Stimulated activated CD4-positive, alpha-beta T cell treated with anti-CD3 and anti-CD28 coated beads, TNF-alpha, amount 100 ng/mL, for 4 hours (primary cell): ENCODE data around the gene SLC22A23.

Experiments
- DNase-seq, 3 experiments: peaks; one replicate each; pipeline ENCODE4 v3.0.0-alpha.2; 2020; ENCODE audit warnings: low read depth in 3 of 3

The SLC22A23 gene

DNA sequence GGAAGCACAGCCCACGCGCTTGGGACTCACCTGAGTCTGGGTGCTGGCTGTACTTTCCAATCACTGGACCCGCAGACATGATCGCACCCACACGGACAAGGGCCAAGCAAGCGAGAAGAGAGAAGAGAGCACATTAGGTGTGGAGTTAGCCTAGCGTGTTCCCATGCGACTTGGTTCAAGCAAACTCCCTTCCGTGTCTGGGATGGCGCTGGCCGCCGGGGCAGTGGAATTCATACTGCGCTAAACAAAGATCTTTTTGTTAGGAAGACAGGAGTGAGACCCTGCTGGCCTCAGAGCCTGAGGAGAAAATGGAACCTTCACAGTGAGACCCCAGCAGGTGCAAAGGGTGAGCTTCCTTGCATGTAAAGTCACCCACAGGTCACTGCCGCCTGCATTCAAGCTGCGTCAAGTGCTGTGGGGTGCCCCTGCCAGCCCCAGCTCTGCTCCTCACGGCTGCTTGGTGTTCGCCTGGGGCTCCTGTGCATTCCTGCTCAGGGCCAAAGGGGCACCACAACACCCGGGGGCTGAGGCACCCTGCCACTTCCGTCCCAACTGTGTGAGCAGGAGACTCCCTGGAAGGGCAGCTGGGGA, 171.7 kb downstream of the SLC22A23 start:
- no peak for DNase-seq

DNA sequence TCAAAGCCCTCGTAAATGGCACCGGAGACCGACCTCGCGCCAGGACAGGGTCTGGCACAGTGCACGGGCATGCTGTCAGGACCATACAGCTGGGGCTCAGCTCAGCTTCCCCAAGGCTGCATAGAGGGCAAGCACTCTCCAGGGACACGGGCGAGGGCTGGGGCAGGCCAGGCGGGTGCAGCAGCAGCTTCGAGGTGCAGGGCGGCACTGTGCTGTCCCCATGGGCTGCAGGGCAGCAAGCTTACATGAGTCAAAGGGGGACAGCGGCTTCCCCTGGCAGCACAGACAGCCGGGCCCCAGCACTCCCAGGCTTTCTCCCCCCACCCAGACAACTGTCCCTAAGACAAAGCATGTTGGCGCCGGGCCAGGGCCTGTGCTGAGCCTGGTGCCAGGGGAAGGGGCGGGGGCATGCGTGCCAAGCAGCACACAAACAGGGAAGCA, 172.4 kb downstream of the SLC22A23 start:
- DNase-seq, result no peak

DNA sequence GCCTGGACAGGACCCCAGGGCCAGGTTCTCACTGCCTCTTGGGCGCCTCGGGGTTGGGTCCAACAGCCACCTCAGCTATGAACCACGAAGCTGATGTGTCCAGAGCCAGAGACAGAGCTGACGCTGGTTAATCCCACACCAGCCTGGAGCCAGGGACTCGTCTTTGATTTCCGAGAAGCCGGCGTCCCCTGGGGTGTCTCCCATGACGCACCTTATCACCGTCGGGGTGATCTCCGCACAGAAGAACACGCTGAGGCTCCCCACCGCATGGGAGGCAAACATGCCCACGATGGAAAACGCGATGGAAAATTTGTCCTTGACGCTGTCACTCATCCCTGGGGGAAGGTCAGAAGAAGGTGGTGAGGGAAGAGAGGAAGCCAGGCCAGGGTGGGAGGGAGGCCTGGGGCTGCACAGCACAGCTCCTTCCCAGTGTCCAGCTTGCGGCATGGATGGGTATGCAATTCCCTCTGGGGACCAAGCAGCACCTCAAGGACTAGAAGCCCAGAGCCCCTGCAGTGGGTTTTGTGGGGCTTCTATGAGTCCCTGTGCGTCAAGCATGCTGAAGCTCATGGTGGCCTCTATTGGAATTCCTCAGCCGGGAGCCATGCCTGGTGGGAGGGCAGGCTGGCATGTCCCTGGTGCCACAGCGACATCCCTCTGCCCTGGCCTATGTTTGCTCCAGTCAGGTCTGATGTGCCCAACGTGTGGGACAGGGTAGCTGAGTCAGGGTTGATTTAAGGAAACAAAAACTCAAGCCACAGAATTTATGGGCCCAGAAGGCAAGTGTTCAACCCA, 173.0 kb downstream of the SLC22A23 start:
- DNase-seq, result no peak

DNA sequence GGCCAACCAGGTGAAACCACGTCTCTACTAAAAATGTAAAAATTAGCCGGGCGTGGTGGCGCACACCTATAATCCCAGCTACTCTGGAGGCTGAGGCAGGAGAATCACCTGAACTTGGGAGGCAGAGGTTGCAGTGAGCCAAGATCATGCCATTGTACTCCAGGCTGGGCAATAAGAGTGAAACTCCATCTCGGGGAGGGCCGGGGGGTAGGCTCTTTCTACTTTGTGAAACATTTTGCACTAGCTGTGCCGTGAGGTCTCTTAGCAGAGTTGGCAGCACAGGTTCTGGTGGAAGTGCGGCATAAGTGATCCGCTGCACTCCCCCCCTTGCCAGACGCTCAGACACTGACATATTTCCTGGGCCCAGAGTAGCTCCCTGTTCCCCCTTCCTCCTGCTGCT, 173.6 kb downstream of the SLC22A23 start:
- DNase-seq, result no peak

DNA sequence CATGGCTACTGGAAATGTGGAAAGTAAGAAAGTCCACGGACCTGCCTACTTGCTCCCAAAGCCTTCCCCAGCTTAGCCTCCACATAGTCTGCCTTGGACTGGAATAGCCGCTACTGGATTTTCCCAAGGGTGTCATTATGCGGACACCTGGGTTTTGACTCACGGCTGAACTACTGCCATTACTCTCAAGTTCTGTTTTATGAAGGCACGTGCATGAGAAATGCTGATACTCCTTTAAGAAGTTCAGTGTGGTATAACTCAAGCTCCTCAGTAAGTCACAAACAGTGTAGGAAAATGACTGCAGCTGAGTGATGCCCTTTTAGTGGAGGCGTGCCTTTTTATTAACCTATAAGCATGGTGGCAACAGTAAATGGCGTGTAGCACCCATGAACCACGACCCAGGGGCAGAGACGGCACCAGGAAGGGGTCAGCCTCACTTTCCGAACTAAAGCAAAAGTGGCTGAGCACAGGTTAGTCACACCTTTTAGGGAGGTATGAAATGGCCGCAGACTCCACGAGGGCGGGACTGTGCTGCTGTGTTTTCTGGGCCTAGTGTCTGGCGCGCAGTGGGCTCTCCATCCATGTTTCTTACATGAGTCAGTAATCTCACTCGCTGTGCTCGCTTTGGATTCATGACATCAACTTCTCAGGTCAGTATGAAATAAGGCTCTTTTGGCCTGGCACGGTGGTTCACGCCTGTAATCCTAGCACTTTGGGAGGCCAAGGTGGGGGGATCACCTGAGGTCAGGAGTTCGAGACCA, 174.2 kb downstream of the SLC22A23 start:
- no peak for DNase-seq

DNA sequence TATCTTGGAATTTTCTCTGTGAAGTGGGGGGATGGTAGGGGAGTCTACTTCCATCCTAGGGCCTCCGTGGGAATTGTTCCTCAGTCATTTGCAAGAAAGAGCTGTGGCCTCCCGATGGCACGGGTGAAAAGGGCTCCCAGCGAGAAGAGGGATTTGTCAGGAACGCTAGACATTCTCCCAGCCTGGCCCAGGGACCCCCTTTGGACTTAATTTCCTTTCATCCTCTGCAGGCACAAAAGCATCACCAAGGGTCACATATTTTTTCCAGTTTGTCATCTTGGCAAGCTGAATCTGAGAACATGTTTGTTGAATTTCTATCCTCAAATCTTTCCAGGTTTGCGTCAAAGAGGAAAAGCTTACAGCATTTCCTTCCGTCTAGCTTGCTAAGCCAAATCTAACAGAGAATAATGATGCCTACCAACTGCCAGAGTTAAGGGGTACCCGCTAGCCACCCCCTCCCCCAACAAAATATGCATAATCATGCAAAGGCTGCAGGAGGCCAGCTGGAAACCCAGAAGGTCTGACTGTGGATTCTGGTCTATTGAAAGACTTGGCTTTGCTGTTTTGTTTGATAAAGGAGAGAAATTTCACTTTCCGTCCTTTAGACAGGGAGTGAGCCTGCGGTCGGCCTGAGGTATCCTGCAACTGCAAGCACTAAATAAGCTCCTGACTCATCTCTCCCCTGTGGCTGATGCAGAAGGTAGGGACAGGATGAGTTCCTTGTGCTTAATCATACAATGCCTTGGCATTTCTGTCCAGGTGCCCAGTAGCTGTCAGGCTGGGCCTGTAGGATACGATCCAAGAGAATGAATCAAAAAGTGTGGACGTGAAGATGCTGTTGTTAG, 175.0 kb downstream of the SLC22A23 start:
- DNase-seq, result no peak

DNA sequence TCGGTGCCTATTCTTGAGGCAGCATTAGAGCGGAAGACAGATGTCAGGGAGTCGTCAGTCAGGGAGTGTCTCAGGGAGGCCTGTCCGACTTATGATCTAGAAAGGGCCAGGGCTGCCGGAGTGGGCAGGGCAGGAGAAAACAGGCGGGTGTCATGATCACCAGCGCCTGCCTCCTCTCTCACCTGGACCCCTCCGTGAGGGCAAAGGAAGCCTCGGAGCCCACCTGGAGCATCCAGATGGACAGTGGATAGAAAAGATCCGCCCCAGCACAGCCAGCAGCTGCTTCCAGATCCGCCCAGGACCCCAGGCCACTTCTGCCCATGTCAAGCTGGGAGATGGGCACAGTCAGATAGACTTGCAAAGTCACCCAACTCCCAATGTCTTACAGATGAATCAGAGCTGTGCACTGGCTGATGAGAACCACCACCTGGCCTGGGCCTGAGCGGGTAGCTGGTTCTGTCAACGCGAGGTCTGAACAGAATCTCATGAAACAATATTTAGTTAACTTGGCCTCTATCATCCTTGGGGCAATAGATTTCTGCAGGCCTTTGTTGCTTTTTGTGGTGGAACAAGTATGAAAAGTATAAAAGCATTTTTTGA, 175.9 kb downstream of the SLC22A23 start:
- no peak for DNase-seq

DNA sequence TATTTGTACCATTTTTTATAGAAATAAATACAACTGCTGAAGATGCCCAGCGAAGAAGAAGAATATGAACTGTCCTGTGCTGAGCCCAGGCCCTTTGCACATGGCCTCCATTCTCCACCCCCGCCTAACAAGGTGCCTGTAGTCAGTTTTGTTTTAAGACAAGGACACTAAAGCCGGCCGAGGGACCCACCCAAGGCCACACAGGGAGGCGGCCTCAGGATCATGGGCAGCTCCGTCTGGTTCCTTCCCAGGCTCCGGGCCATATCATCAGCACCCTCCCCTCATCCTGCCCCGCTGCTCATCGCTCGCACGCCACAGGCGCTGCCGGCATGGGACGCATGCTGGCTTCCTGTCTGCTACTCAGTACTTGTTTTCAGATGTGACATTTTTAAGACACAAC, 176.8 kb downstream of the SLC22A23 start:
- DNase-seq, result no peak

DNA sequence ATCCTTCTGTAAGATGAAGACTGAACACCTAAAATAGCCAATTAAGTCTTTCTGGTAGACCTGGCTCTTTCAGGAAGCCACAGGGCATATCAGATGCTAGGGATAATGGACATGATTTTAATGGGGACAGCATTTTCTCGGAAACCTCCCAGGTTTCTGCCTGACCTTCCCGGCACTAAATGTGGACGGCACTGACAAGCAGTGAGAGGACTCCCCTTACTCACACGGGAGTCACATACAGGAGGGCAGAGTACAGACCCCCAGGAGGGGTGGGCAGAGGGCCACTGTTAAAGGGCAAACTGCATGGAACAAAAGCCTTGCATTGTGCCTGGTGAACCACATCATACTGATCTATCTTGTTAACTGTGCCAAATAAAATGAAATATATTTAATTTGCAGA, 178.2 kb downstream of the SLC22A23 start:
- DNase-seq, result no peak

DNA sequence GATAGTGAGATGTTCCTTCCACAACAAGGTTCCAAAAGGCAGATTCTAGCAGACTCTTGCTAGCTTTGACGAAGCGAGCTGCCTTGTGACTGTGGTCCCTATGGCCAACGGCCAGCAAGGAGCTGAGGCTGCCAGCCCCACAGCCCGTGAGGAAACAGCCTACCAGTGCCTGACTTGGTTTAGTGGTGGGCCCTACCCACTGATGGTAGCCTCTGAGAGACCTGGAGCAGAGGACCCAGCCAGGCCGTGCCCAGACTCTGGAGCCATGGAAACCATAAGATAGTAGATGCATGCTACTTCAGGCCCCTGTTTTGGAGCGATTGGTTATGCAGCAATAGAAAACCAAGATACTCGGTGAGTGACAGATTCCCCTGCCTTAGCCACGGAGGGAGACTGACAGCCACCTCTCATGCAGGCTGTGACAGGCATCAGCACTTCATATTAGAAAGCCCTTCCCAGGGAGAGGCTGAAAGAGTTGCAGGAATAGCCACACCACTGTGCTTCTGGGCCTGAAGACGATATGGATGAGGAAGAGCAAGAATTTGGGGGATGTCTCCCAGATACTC, 178.9 kb downstream of the SLC22A23 start:
- DNase-seq, result no peak

DNA sequence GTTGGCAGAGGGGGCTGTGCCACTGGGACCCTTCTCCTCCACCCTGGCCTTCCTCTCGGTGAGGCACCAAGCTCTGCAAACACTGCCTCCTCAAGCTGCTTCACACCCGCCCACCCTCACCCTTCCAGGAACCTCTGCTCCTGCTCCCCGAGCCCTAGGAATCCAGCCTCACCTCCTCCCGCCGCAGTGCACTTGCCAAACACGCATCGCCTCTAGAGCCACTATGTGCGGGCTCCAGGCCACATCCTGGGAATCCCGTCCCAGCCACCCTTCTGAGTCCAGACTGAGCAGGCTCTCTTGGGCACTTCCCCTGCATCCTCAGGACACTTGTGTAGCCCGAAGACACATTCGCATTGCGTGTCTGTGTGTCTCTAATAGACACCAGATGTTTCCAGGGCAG, 179.6 kb downstream of the SLC22A23 start:
- no peak for DNase-seq

DNA sequence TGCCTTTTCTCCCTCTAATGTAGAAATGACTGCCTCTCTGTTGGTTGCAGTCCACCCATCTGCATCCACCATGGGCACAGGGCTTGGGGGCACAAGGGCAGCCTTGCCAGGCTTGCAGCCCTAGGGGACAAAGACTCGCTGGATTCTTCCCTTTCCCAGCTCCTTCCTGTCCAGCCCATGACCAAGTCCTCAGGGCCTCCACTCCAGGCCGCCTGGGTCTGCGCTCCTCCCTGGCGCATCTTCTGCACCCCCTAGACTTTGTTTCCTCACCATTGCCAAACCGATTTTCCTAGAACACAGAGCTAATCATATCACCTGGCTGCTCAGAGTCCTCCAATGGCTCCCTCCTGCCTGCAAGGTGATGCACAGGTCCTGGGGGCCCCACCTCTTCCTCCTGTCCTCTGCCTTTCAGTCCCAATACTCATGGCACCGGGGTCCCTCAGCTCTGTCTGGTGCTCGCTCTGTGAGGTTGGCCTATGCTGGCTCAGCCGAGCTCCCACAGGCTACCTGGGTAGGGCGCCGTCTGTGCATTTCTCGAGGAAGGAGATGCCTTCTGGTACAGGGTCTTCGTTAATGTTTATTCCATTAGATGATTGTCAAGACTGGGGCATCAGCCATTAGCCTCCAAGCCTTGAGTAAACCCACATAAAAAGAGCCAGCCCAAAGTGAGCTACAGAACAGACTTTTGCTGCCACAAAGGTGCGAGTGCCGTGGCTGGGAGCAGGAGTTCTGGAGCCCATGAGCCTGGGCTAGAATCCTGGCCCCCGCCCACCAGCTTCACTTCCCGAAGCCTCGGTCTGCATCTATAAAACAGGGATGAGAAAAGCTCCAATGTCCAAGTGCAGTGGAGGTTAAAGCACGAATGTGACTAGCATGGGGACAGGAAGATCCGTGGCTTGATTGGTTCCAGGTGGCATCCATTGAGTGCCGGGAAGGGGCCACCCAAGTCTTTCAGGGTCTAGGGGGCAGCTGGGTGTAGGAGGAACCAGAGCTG, 180.4 kb downstream of the SLC22A23 start:
- no peak for DNase-seq

DNA sequence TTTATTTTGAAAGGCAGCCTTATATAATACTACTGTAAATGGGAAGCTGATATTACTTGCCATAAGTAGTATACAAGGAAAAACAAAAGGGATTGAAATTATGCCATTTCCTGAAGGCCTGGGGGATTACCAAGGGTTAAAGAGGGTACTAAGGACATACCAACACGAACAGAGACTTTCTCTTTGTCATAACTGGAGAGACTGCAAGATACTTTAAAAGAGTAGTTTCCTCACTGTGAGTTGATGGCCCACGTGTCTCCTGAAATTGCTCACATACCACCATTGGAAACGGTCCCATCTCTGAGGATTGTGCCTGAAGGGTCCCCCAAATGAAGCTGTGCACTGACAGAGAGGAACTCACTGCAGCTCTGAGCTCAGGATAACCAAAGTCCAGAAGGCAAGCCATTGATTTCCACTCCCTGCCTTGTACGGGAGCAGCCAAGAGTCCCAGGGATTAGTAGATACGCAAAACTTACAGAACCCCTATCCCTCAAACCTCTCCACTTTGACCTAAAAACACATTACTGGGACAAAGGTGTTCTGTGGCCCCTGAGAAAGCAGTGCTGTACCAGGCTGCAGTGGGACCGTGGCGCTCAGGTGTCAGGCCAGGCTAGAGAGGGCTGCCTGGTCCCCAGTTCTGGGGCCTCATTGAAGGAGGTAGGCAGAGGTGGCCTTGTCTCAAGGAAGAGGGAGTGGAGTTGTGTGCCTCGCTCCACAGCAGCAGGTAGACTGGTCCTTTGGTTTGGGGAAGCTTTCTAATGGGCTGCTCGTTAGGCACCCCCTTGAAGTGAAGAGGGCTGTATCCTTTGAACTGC, 182.9 kb downstream of the SLC22A23 start:
- DNase-seq, result no peak

DNA sequence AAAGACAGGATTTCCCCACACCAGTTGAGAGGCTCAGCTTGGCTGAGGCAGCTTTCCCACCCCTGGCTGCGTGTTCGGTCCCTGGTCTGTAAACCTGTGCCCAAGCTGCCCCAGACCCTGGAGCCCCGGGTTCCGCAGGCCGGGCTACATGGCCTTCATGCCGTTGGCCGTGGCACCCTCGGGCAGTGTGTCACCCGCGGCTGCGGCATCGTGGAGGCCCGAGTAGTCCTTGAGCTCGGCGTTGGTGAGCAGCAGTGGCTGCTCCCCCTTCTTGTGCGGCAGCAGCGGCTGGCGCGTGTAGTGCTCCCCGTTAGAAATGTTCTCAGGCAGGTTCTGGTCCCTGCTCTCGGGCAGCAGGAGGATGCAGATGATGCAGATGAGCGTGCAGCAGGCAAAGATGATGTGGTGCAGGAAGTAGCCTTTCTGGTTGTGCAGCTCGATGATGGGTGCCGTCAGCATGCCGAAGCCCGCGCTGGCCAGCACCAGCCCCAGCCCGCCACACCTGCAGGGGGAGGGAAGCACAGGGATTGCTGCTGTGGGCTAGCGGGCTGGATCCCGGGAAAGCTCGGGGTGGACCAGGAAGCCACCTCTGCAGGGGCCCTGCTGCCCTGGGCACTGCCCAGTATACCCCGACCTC, 183.8 kb downstream of the SLC22A23 start:
- DNase-seq, result no peak

DNA sequence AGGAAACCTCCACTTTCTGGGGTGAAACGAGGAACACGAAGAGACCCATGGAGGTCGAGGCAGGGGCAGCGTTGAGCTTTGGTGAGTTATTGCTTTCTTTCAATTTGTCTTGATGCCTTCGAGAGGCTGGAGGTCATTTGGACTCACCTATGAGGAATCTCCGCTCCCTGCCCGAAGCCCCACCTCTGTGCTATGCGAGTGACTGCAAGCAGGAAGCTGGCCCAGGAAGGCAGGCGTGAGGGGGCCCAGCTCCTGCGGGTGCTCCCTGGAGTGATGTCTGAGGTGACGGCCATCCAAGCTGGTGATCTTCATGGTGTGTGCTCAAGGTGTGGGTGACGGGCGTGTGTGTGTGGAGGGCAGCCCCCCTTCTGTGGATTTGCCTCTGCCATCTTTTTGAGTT, 185.1 kb downstream of the SLC22A23 start:
- DNase-seq, result no peak

DNA sequence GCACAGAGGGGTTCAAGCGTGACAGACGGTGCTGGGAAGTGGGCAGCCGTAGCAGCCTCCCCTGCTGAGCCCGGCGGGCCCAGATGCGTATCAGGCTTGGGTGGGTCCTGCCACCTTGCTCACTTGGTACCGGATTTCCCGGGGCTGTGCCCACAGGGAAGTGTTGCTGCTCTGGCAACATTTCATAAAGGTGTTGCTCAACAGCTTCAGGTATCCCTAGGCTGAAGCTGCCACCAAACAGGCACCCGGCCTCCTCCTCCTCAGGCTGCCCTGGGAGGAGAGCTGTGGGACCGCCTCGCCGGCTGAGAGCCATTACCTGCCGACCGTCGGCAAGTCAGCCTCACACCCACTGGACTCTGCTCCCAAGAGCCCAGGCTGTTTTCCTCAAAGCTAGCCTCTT, 186.6 kb downstream of the SLC22A23 start:
- no peak for DNase-seq

DNA sequence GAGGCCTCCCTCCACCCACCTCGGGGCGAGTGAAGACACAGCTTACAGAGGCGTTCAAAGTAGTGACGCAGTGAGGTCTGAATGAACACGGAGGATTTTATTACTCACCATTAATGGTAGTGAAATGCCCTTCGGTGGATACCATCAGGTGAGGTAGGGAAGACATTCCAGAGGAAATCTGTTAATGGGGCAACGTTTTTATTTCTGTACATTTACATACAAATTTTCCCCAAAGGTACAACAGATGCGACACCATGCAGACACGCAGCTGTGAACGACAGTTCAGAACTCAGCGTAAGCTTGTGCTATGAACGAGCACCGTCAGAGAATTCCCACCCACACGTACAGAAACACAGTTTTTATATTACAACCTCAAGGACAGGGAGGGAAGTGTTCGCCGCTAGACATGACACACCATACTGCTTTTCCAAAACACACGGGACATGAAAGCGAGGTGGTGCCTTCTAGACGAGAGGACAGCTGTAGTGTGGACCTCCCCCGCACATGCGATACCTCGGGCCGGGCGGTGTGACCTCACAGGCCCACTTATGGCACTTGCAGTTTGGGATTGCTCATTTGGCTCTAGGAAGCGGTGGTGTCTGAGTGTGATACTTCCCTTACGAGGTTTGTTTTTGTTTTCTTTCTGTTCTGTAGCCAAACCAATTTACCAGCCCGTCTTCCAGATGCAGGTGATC, 187.4 kb downstream of the SLC22A23 start:
- DNase-seq, result no peak

DNA sequence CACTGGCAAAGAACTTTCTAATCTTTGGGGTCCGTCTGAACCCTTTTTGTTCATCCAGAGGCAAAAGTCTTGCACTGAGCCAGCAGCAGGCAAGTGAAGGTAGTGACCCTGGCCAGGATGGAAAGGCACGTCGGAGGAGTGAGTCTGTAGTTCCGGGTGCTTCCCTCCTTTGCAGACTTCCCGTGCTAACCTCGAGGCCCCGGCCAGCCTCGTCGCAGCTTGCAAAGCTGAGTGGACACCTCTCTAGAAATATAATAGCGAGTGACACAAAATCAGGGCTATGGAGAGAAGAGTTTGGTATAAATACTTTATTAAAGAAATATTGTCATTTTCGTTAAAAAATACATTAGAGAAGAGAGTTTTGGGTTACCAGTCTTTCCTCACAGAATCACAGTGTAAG, 188.2 kb downstream of the SLC22A23 start:
- no peak for DNase-seq
